ENCODE measurements around the gene STK17A. TPM values are rescaled to one million over a fixed set of nuclear protein-coding genes. Genes with fewer than 3 reads are reported as not detected.

STK17A gene
- total and polyA plus RNA-seq, 2 of the 8 experiments (the other 6 are each of a cell fraction or from before 2014, with no cell fraction given), result 2.2 to 12.2 TPM

DNA sequence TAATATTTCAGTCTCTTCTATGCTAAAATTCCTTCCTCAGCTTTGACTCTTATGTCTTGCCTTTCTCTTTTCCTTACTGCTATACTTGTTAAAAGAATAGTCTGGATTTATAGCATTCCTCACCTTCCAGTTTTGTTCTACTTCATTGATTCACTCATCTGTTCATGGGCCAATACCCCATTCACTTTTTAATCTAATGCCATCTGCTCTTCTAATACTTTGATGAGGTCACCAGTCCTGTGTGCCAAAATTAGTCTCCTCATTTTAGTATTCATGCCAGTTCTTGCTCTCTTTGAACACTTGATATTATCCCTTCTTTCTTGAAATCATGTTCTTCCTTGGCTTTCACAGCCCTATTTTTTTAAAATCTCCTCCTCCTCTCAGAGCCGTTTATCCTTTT, 19.3 kb downstream of the STK17A start:
- no peak overlapping the region for H3K23ac ChIP-seq (ENCODE audit: insufficient read length)
- no peaks in the 10 kb centered on the region for H3K79me1 ChIP-seq (ENCODE audit: low read depth, low read length)
- H3K4ac ChIP-seq (replicated peaks; ENCODE audit: insufficient read length, low read depth, low read length), result no peak overlapping the region
- H3K27me3 ChIP-seq (replicated peaks in 1 of 4; ENCODE audit: control insufficient read depth in 3 of 4, extremely low read depth in 1 of 4, insufficient read depth in 3 of 4, low read length in 3 of 4), result no peaks in the 10 kb centered on the region
- H2BK15ac ChIP-seq (ENCODE audit: low read length), result no peak overlapping the region
- H2BK120ac ChIP-seq (replicated peaks; ENCODE audit: low read depth, low read length), result no peak overlapping the region
- no peak overlapping the region for H2AK5ac ChIP-seq (ENCODE audit: low read depth, low read length)
- peaks cover 0 to 6% (median 2%) of the 10 kb centered on the region in 4 experiments; a peak in 4 of 7 replicates for H3K4me1 ChIP-seq (replicated peaks in 1 of 4; ENCODE audit: control insufficient read depth in 3 of 4, insufficient read depth in 4 of 4, low read length in 3 of 4)
- no peak overlapping the region for H2AFZ ChIP-seq (ENCODE audit: low read length)
- no peaks in the 10 kb centered on the region for H3K9me3 ChIP-seq (ENCODE audit: insufficient read depth in 2 of 2, low read depth in 1 of 2, low read length in 1 of 2)
- 89% methylated on average over 1 of the region's 1 CpG; no CpG with 5 or more reads in 1 of the 2 experiments for WGBS, 2 experiments (ENCODE audit: extremely low coverage in 1 of 2, insufficient coverage in 1 of 2, insufficient read length in 1 of 2, insufficient replicate concordance in 2 of 2, low coverage in 1 of 2, low lambda C conversion rate in 2 of 2, missing lambda C conversion rate in 1 of 2)
- H3K79me2 ChIP-seq (ENCODE audit: control insufficient read depth in 1 of 2, insufficient read depth in 2 of 2, low read length in 2 of 2), result no peaks in the 10 kb centered on the region
- H3K14ac ChIP-seq (ENCODE audit: insufficient read length), result no peak overlapping the region
- H3K56ac ChIP-seq (replicated peaks; ENCODE audit: insufficient read length, low read depth, low read length), result no peak overlapping the region
- no peak overlapping the region for H4K5ac ChIP-seq (ENCODE audit: insufficient read length, low read depth, low read length)
- FAIRE-seq (no peak), DNase-seq (ENCODE audit: low read depth in 1 of 2, low spot score in 2 of 2) (no peak)
- CTCF ChIA-PET (ENCODE audit: partially characterized antibody), result interaction anchor here (0.6 to 1.4 kb wide), 4 partner anchors 19 to 209 kb away, joined by 3 to 6 read pairs (median 3); partner anchors contain the start of gene STK17A
- H4K91ac ChIP-seq (replicated peaks; ENCODE audit: insufficient read length, low read length), result no peak overlapping the region
- H2BK20ac ChIP-seq (ENCODE audit: low read length), result no peak overlapping the region
- H4K8ac ChIP-seq (ENCODE audit: extremely low read depth, insufficient read depth, low read length), result no peak overlapping the region
- TF ChIP-seq JUND (IDR thresholded peaks at IDR 0.05; ENCODE audit: low read length) (no peak), POLR2AphosphoS5 (IDR thresholded peaks at IDR 0.05; ENCODE audit: low read depth, low read length) (no peak), SUZ12 (IDR thresholded peaks at IDR 0.05; ENCODE audit: low read length) (no peak), CEBPB (IDR thresholded peaks at IDR 0.05; ENCODE audit: low read depth, low read length) (no peak), SIN3A (conservative IDR thresholded peaks at IDR 0.05 in 1 of 2, IDR thresholded peaks at IDR 0.05 in 1 of 2; ENCODE audit: low read depth in 1 of 2, low read length in 2 of 2) (no peak), MAX (IDR thresholded peaks at IDR 0.05) (no peak), TAF1 (IDR thresholded peaks at IDR 0.05; ENCODE audit: low read depth, low read length) (no peak), KDM5A (IDR thresholded peaks at IDR 0.05; ENCODE audit: low read length) (no peak), TCF12 (IDR thresholded peaks at IDR 0.05; ENCODE audit: low read depth, low read length) (no peak), HDAC2 (IDR thresholded peaks at IDR 0.05; ENCODE audit: borderline replicate concordance in 1 of 2, low read depth in 2 of 2, low read length in 2 of 2) (no peak)
- peaks cover 0 to 2% of the 10 kb centered on the region in 2 experiments for H4K20me1 ChIP-seq (replicated peaks in 1 of 2; ENCODE audit: control insufficient read depth in 1 of 2, insufficient read depth in 2 of 2, low read length in 2 of 2)
- H3K36me3 ChIP-seq (ENCODE audit: control insufficient read depth in 2 of 4, insufficient read depth in 4 of 4, low read length in 3 of 4), result no peaks in the 10 kb centered on the region; a peak in 3 of 8 replicates
- no peak overlapping the region for H2BK5ac ChIP-seq (ENCODE audit: low read depth, low read length)
- no peaks in the 10 kb centered on the region for H3K23me2 ChIP-seq (ENCODE audit: low read depth, low read length)
- no peak overlapping the region for H2BK12ac ChIP-seq (ENCODE audit: low read depth, low read length)
- H3K4me3 ChIP-seq (ENCODE audit: extremely low read depth in 1 of 4, insufficient read depth in 2 of 4, low read depth in 3 of 4, low read length in 4 of 4), result no peak overlapping the region
- POLR2A ChIA-PET (ENCODE audit: partially characterized antibody), result no interaction called here
- no peak overlapping the region for H3K27ac ChIP-seq (ENCODE audit: low read depth, low read length)
- no peak overlapping the region for H3K4me2 ChIP-seq (ENCODE audit: insufficient read depth in 1 of 2, low read depth in 2 of 2, low read length in 2 of 2)
- no peak overlapping the region for H3K18ac ChIP-seq (ENCODE audit: extremely low read depth, low read length)
- no peak overlapping the region for H3K9ac ChIP-seq (replicated peaks in 1 of 4; ENCODE audit: extremely low read depth in 1 of 4, low read depth in 3 of 4, low read length in 3 of 4)
